ENCODE data around the gene RHBDF1. TPM values are rescaled to one million over a fixed set of nuclear protein-coding genes. Genes with fewer than 3 reads are reported as not detected.

Gene RHBDF1
- total and polyA plus RNA-seq, 2 donors (not counting 1 experiment from before 2014, with no cell fraction given), result 40.5 to 53.8 TPM

DNA sequence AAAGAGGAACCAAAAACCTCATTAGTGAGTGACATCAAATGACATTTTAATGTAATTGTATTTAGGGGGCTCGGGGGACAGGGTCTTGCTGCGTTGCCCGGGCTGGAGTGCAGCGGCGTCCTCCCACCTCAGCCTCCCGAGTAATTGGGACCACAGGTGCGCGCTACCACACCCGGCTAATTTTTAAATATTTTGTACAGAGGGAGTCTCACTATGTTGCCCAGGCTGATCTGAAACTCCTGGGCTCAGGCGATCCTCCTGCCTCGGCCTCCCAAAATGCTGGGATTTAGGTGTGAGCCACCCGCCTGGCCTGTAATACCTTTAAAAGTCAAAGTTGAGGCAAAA lies 18.2 kb downstream of the RHBDF1 start:
- H3K27ac ChIP-seq (ENCODE audit: insufficient read depth, low read length), result peak overlapping the region; percentile 44
- H3K36me3 ChIP-seq (ENCODE audit: control insufficient read depth, insufficient read depth, low read length), result peaks cover 30% of the 10 kb centered on the region
- DNase-seq (ENCODE audit: low read depth in 2 of 2), result no peak
- no peak for TF ChIP-seq CTCF (conservative IDR thresholded peaks at IDR 0.05 in 1 of 2, IDR thresholded peaks at IDR 0.05 in 1 of 2; ENCODE audit: low read depth in 1 of 2, low read length in 2 of 2)
- no peak for TF ChIP-seq EZH2 (IDR thresholded peaks at IDR 0.05; ENCODE audit: low read length, missing control alignments)
- peak overlapping the region; percentile 60 to 91 (median 82) for H3K4me3 ChIP-seq (replicated peaks in 1 of 4; ENCODE audit: control extremely low read depth in 1 of 4, insufficient read depth in 1 of 4, low read depth in 3 of 4, low read length in 4 of 4)
- no peaks in the 10 kb centered on the region for H4K20me1 ChIP-seq (ENCODE audit: control insufficient read depth, extremely low read depth, insufficient read depth, low read length)
- H2AFZ ChIP-seq (ENCODE audit: low read length), result no peak overlapping the region
- H3K4me1 ChIP-seq (ENCODE audit: control insufficient read depth, extremely low read depth, insufficient read depth, low read length), result peaks cover 2% of the 10 kb centered on the region
- H3K9ac ChIP-seq (ENCODE audit: insufficient read depth, low read length), result peak overlapping the region; percentile 52
- H3K9me3 ChIP-seq (ENCODE audit: control insufficient read depth, insufficient read depth, low read depth, low read length), result no peaks in the 10 kb centered on the region
- peaks cover 11% of the 10 kb centered on the region for H3K79me2 ChIP-seq (ENCODE audit: control insufficient read depth, insufficient read depth, low read length)
- peak overlapping the region; percentile 86 for H3K4me2 ChIP-seq (ENCODE audit: extremely low read depth, insufficient read depth, low read length)
- no peaks in the 10 kb centered on the region for H3K27me3 ChIP-seq (ENCODE audit: control insufficient read depth, insufficient read depth, low read length)

DNA sequence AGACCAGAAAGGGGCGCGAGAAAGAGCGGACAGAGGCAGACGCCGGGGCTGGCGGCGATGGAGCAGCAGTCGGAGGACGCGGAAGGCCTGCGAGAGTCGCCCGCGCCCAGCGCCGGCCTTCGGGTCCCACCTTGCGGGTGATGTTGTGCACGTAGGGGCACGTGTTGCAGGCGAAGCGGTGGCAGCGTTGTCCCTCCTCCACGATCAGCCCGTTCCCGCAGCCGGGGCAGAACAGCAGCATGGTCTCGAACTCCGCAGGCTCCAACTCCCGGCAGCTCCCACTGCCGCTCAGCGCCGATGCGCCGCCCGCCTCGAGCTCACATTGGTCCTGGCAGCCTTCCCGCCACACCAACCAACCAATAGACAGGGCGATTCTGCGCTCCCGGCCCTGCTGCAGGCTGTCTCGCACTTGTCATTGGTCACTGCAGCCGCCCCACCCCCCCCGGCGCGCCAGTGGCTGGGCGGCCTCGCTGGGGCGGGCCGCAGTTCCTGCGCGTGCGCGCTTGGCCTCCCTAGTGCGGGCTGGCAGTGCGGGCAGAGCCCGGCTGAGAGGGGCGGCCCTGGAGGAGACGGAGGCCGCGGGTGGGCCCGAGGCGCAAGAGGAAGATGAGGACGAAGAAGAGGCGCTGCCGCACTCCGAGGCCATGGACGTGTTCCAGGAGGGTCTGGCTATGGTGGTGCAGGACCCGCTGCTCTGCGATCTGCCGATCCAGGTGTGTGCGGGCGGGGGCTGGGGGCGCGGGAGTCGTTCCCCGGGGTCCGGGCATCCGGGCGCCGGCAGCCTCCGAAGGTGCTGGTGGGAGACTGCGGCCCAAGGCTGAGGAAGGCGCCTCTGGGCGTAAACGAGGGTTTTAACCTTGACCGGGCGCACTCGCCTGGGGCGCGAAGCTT lies 18.8 kb downstream of the RHBDF1 start, which contains the start of the genes POLR3K and SNRNP25:
TSS of gene POLR3K (minus strand) at position 263 of the 891 bp plus-strand sequence. CDS start at position 241, 22 bp downstream.
TSS of gene SNRNP25 (plus strand) at position 483 of the 891 bp plus-strand sequence. CDS start at position 672, 189 bp downstream.
- Histone ChIP-seq H2AFZ (ENCODE audit: low read length) (peak within 1 kb of the TSS; percentile 90), H3K4me1 (ENCODE audit: control insufficient read depth, extremely low read depth, insufficient read depth, low read length) (peaks cover 2% of the 10 kb centered on the region), H3K4me3 (replicated peaks in 1 of 4; ENCODE audit: control extremely low read depth in 1 of 4, insufficient read depth in 1 of 4, low read depth in 3 of 4, low read length in 4 of 4) (peak within 1 kb of the TSS; percentile 80 to 91 (median 83)), H4K20me1 (ENCODE audit: control insufficient read depth, extremely low read depth, insufficient read depth, low read length) (no peaks in the 10 kb centered on the region), H3K79me2 (ENCODE audit: control insufficient read depth, insufficient read depth, low read length) (peaks cover 11% of the 10 kb centered on the region), H3K36me3 (ENCODE audit: control insufficient read depth, insufficient read depth, low read length) (peaks cover 25% of the 10 kb centered on the region), H3K27me3 (ENCODE audit: control insufficient read depth, insufficient read depth, low read length) (no peaks in the 10 kb centered on the region), H3K4me2 (ENCODE audit: extremely low read depth, insufficient read depth, low read length) (peak within 1 kb of the TSS; percentile 87), H3K9me3 (ENCODE audit: control insufficient read depth, insufficient read depth, low read depth, low read length) (no peaks in the 10 kb centered on the region), H3K9ac (ENCODE audit: insufficient read depth, low read length) (peak within 1 kb of the TSS; percentile 64), H3K27ac (ENCODE audit: insufficient read depth, low read length) (peak within 1 kb of the TSS; percentile 50)
- DNase-seq (ENCODE audit: low read depth in 2 of 2), result peak; percentile 97 to 98
- TF ChIP-seq EZH2 (IDR thresholded peaks at IDR 0.05; ENCODE audit: low read length, missing control alignments) (no peak), CTCF (conservative IDR thresholded peaks at IDR 0.05 in 1 of 2, IDR thresholded peaks at IDR 0.05 in 1 of 2; ENCODE audit: low read depth in 1 of 2, low read length in 2 of 2) (no peak)

GRCh38 chr16:50769-51591 lies 21.5 kb downstream of the RHBDF1 start:
- no peak overlapping the region for H2AFZ ChIP-seq (ENCODE audit: low read length)
- H3K4me1 ChIP-seq (ENCODE audit: control insufficient read depth, extremely low read depth, insufficient read depth, low read length), result no peaks in the 10 kb centered on the region
- no peak overlapping the region for H3K27ac ChIP-seq (ENCODE audit: insufficient read depth, low read length)
- DNase-seq (ENCODE audit: low read depth in 2 of 2), result no peak
- H3K4me3 ChIP-seq (replicated peaks in 1 of 4; ENCODE audit: control extremely low read depth in 1 of 4, insufficient read depth in 1 of 4, low read depth in 3 of 4, low read length in 4 of 4), result no peak overlapping the region
- no peaks in the 10 kb centered on the region for H4K20me1 ChIP-seq (ENCODE audit: control insufficient read depth, extremely low read depth, insufficient read depth, low read length)
- H3K27me3 ChIP-seq (ENCODE audit: control insufficient read depth, insufficient read depth, low read length), result no peaks in the 10 kb centered on the region
- no peak for TF ChIP-seq CTCF (conservative IDR thresholded peaks at IDR 0.05 in 1 of 2, IDR thresholded peaks at IDR 0.05 in 1 of 2; ENCODE audit: low read depth in 1 of 2, low read length in 2 of 2)
- TF ChIP-seq EZH2 (IDR thresholded peaks at IDR 0.05; ENCODE audit: low read length, missing control alignments), result no peak
- H3K4me2 ChIP-seq (ENCODE audit: extremely low read depth, insufficient read depth, low read length), result no peak overlapping the region
- peaks cover 11% of the 10 kb centered on the region for H3K79me2 ChIP-seq (ENCODE audit: control insufficient read depth, insufficient read depth, low read length)
- peaks cover 6% of the 10 kb centered on the region for H3K36me3 ChIP-seq (ENCODE audit: control insufficient read depth, insufficient read depth, low read length)
- H3K9me3 ChIP-seq (ENCODE audit: control insufficient read depth, insufficient read depth, low read depth, low read length), result no peaks in the 10 kb centered on the region
- no peak overlapping the region for H3K9ac ChIP-seq (ENCODE audit: insufficient read depth, low read length)

Data from fibroblast of lung (primary cell).